ENCODE results near the gene SLX1A. TPM values are rescaled to one million over a fixed set of nuclear protein-coding genes. Genes with fewer than 3 reads are reported as not detected.

Gene SLX1A
- total and polyA plus RNA-seq, 10 of the 15 experiments (the other 5 are each of a cell fraction or from before 2014, with no cell fraction given), result 2.5 to 123 (median 28.9) TPM

GRCh38 chr16:30184891-30185682 is 8.6 kb upstream of the SLX1A start (continued):
- TF ChIP-seq, protein P1, sequence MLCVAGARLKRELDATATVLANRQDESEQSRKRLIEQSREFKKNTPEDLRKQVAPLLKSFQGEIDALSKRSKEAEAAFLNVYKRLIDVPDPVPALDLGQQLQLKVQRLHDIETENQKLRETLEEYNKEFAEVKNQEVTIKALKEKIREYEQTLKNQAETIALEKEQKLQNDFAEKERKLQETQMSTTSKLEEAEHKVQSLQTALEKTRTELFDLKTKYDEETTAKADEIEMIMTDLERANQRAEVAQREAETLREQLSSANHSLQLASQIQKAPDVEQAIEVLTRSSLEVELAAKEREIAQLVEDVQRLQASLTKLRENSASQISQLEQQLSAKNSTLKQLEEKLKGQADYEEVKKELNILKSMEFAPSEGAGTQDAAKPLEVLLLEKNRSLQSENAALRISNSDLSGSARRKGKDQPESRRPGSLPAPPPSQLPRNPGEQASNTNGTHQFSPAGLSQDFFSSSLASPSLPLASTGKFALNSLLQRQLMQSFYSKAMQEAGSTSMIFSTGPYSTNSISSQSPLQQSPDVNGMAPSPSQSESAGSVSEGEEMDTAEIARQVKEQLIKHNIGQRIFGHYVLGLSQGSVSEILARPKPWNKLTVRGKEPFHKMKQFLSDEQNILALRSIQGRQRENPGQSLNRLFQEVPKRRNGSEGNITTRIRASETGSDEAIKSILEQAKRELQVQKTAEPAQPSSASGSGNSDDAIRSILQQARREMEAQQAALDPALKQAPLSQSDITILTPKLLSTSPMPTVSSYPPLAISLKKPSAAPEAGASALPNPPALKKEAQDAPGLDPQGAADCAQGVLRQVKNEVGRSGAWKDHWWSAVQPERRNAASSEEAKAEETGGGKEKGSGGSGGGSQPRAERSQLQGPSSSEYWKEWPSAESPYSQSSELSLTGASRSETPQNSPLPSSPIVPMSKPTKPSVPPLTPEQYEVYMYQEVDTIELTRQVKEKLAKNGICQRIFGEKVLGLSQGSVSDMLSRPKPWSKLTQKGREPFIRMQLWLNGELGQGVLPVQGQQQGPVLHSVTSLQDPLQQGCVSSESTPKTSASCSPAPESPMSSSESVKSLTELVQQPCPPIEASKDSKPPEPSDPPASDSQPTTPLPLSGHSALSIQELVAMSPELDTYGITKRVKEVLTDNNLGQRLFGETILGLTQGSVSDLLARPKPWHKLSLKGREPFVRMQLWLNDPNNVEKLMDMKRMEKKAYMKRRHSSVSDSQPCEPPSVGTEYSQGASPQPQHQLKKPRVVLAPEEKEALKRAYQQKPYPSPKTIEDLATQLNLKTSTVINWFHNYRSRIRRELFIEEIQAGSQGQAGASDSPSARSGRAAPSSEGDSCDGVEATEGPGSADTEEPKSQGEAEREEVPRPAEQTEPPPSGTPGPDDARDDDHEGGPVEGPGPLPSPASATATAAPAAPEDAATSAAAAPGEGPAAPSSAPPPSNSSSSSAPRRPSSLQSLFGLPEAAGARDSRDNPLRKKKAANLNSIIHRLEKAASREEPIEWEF (IDR thresholded peaks at IDR 0.05; ENCODE audit: insufficient replicate concordance, low read depth, low read length), result no peak
- 0 out of 2 replicates have a peak, but pooled peaks have one; percentile 67 for TF ChIP-seq SMARCA5 (IDR thresholded peaks at IDR 0.05)
- TF ChIP-seq KDM1A (IDR thresholded peaks at IDR 0.05; ENCODE audit: borderline replicate concordance), result no peak
- TF ChIP-seq EP300 (IDR thresholded peaks at IDR 0.05; ENCODE audit: borderline replicate concordance in 1 of 2, control insufficient read depth in 1 of 2, low read depth in 2 of 2, low read length in 2 of 2), result no peak
- TF ChIP-seq TCF7 (IDR thresholded peaks at IDR 0.05; ENCODE audit: borderline replicate concordance), result no peak
- no peak for TF ChIP-seq TCF12 (IDR thresholded peaks at IDR 0.05; ENCODE audit: low read depth, low read length)
- no peak for TF ChIP-seq RFX5 (IDR thresholded peaks at IDR 0.05; ENCODE audit: low read depth, low read length)
- TF ChIP-seq, protein P2, sequence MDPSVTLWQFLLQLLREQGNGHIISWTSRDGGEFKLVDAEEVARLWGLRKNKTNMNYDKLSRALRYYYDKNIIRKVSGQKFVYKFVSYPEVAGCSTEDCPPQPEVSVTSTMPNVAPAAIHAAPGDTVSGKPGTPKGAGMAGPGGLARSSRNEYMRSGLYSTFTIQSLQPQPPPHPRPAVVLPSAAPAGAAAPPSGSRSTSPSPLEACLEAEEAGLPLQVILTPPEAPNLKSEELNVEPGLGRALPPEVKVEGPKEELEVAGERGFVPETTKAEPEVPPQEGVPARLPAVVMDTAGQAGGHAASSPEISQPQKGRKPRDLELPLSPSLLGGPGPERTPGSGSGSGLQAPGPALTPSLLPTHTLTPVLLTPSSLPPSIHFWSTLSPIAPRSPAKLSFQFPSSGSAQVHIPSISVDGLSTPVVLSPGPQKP (IDR thresholded peaks at IDR 0.05; ENCODE audit: low read depth, low read length), result no peak
- TF ChIP-seq NKRF (conservative IDR thresholded peaks at IDR 0.05), result no peak; the same call in 1 of the 2 replicates
- TF ChIP-seq, protein P3, sequence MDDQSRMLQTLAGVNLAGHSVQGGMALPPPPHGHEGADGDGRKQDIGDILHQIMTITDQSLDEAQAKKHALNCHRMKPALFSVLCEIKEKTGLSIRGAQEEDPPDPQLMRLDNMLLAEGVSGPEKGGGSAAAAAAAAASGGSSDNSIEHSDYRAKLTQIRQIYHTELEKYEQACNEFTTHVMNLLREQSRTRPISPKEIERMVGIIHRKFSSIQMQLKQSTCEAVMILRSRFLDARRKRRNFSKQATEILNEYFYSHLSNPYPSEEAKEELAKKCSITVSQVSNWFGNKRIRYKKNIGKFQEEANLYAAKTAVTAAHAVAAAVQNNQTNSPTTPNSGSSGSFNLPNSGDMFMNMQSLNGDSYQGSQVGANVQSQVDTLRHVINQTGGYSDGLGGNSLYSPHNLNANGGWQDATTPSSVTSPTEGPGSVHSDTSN (IDR thresholded peaks at IDR 0.05; ENCODE audit: insufficient replicate concordance, low read depth, low read length), result no peak
- no peak for TF ChIP-seq RUNX3 (IDR thresholded peaks at IDR 0.05; ENCODE audit: low read length)
- TF ChIP-seq RELA (IDR thresholded peaks at IDR 0.05; ENCODE audit: borderline replicate concordance, partially characterized antibody), result no peak
- TF ChIP-seq, protein P4, sequence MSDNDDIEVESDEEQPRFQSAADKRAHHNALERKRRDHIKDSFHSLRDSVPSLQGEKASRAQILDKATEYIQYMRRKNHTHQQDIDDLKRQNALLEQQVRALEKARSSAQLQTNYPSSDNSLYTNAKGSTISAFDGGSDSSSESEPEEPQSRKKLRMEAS (IDR thresholded peaks at IDR 0.05; ENCODE audit: low read depth, low read length), result peak; percentile 52; the same call in 1 of the 2 replicates
- no peak; the same call in 1 of the 2 replicates for TF ChIP-seq IKZF1 (conservative IDR thresholded peaks at IDR 0.05)
- TF ChIP-seq RB1 (IDR thresholded peaks at IDR 0.05; ENCODE audit: borderline replicate concordance), result no peak

All from GM12878 (cell line).